ENCODE data around the gene TIFAB.

The TIFAB gene

GRCh38 chr5:135487839-135488514 lies 35.8 kb upstream of the TIFAB start:
- peak overlapping the region; percentile 24 for H3K27ac Mint-ChIP-seq
- intact Hi-C loops (cut with micrococcal nuclease), result no loop called here
- H3K9me3 Mint-ChIP-seq, result no peaks in the 10 kb centered on the region
- peaks cover 82% of the 10 kb centered on the region for H3K4me1 Mint-ChIP-seq (ENCODE audit: low read depth)
- H3K27me3 Mint-ChIP-seq, result peaks cover 74% of the 10 kb centered on the region
- H3K36me3 Mint-ChIP-seq (ENCODE audit: low read depth), result no peaks in the 10 kb centered on the region
- no peak overlapping the region for H3K4me3 Mint-ChIP-seq

GRCh38 chr5:135487037-135487395 lies 34.9 kb upstream of the TIFAB start:
- peaks cover 74% of the 10 kb centered on the region for H3K4me1 Mint-ChIP-seq (ENCODE audit: low read depth)
- H3K4me3 Mint-ChIP-seq, result no peak overlapping the region
- intact Hi-C loops (cut with micrococcal nuclease), result no loop called here
- H3K36me3 Mint-ChIP-seq (ENCODE audit: low read depth), result no peaks in the 10 kb centered on the region
- no peaks in the 10 kb centered on the region for H3K9me3 Mint-ChIP-seq
- H3K27me3 Mint-ChIP-seq, result peaks cover 69% of the 10 kb centered on the region
- H3K27ac Mint-ChIP-seq, result no peak overlapping the region

GRCh38 chr5:135486131-135487036 lies 34.2 kb upstream of the TIFAB start:
- no peak overlapping the region for H3K27ac Mint-ChIP-seq
- H3K4me1 Mint-ChIP-seq (ENCODE audit: low read depth), result peaks cover 67% of the 10 kb centered on the region
- no peaks in the 10 kb centered on the region for H3K9me3 Mint-ChIP-seq
- H3K36me3 Mint-ChIP-seq (ENCODE audit: low read depth), result no peaks in the 10 kb centered on the region
- intact Hi-C loops (cut with micrococcal nuclease), result no loop called here
- H3K27me3 Mint-ChIP-seq, result peaks cover 63% of the 10 kb centered on the region
- no peak overlapping the region for H3K4me3 Mint-ChIP-seq

GRCh38 chr5:135484674-135485086 lies 32.5 kb upstream of the TIFAB start:
- H3K4me1 Mint-ChIP-seq (ENCODE audit: low read depth), result peaks cover 51% of the 10 kb centered on the region

GRCh38 chr5:135483254-135483653 lies 31.1 kb upstream of the TIFAB start:
- H3K4me3 Mint-ChIP-seq, result no peak overlapping the region
- no peaks in the 10 kb centered on the region for H3K36me3 Mint-ChIP-seq (ENCODE audit: low read depth)
- H3K27ac Mint-ChIP-seq, result no peak overlapping the region
- intact Hi-C loops (cut with micrococcal nuclease), result no loop called here
- peaks cover 47% of the 10 kb centered on the region for H3K4me1 Mint-ChIP-seq (ENCODE audit: low read depth)
- H3K27me3 Mint-ChIP-seq, result peaks cover 42% of the 10 kb centered on the region
- H3K9me3 Mint-ChIP-seq, result no peaks in the 10 kb centered on the region

More at GRCh38 chr5:135484674-135485086, 32.5 kb upstream of the TIFAB start:
- Mint-ChIP-seq H3K4me3 (no peak overlapping the region), H3K27me3 (peaks cover 48% of the 10 kb centered on the region), H3K36me3 (ENCODE audit: low read depth) (no peaks in the 10 kb centered on the region), H3K9me3 (no peaks in the 10 kb centered on the region), H3K27ac (no peak overlapping the region)
- intact Hi-C loops (cut with micrococcal nuclease), result no loop called here

GRCh38 chr5:135482381-135482933 lies 30.3 kb upstream of the TIFAB start:
- Mint-ChIP-seq H3K9me3 (no peaks in the 10 kb centered on the region), H3K4me3 (no peak overlapping the region), H3K36me3 (ENCODE audit: low read depth) (no peaks in the 10 kb centered on the region), H3K4me1 (ENCODE audit: low read depth) (peaks cover 44% of the 10 kb centered on the region), H3K27ac (no peak overlapping the region), H3K27me3 (peaks cover 39% of the 10 kb centered on the region)
- intact Hi-C loops (cut with micrococcal nuclease), result no loop called here

- intact Hi-C loops (cut with micrococcal nuclease), result no loop called here
- H3K36me3 Mint-ChIP-seq (ENCODE audit: low read depth), result no peaks in the 10 kb centered on the region
- no peaks in the 10 kb centered on the region for H3K9me3 Mint-ChIP-seq
- no peak overlapping the region for H3K4me3 Mint-ChIP-seq
- H3K27me3 Mint-ChIP-seq, result peaks cover 35% of the 10 kb centered on the region
- H3K27ac Mint-ChIP-seq, result no peak overlapping the region
- peaks cover 39% of the 10 kb centered on the region for H3K4me1 Mint-ChIP-seq (ENCODE audit: low read depth)
Measured at GRCh38 chr5:135481909-135482311, 29.8 kb upstream of the TIFAB start.

GRCh38 chr5:135481387-135481786 lies 29.2 kb upstream of the TIFAB start:
- intact Hi-C loops (cut with micrococcal nuclease), result no loop called here
- Mint-ChIP-seq H3K4me3 (no peak overlapping the region), H3K36me3 (ENCODE audit: low read depth) (no peaks in the 10 kb centered on the region), H3K27me3 (peaks cover 35% of the 10 kb centered on the region), H3K9me3 (no peaks in the 10 kb centered on the region), H3K27ac (no peak overlapping the region), H3K4me1 (ENCODE audit: low read depth) (peaks cover 34% of the 10 kb centered on the region)

- Mint-ChIP-seq H3K4me1 (ENCODE audit: low read depth) (peaks cover 30% of the 10 kb centered on the region), H3K27ac (no peak overlapping the region), H3K4me3 (no peak overlapping the region), H3K27me3 (peaks cover 33% of the 10 kb centered on the region), H3K9me3 (no peaks in the 10 kb centered on the region), H3K36me3 (ENCODE audit: low read depth) (no peaks in the 10 kb centered on the region)
- intact Hi-C loops (cut with micrococcal nuclease), result no loop called here
Measured at GRCh38 chr5:135480511-135480910, 28.4 kb upstream of the TIFAB start.

GRCh38 chr5:135478938-135479337 lies 26.8 kb upstream of the TIFAB start:
- Mint-ChIP-seq H3K36me3 (ENCODE audit: low read depth) (no peaks in the 10 kb centered on the region), H3K4me3 (no peak overlapping the region), H3K27me3 (peaks cover 38% of the 10 kb centered on the region), H3K4me1 (ENCODE audit: low read depth) (peaks cover 23% of the 10 kb centered on the region), H3K27ac (peak overlapping the region; percentile 14), H3K9me3 (no peaks in the 10 kb centered on the region)
- intact Hi-C loops (cut with micrococcal nuclease), result no loop called here

GRCh38 chr5:135477613-135478066 lies 25.5 kb upstream of the TIFAB start:
- peak overlapping the region; percentile 12 for H3K27ac Mint-ChIP-seq
- no peaks in the 10 kb centered on the region for H3K36me3 Mint-ChIP-seq (ENCODE audit: low read depth)
- peaks cover 46% of the 10 kb centered on the region for H3K27me3 Mint-ChIP-seq
- intact Hi-C loops (cut with micrococcal nuclease), result no loop called here
- peaks cover 16% of the 10 kb centered on the region for H3K4me1 Mint-ChIP-seq (ENCODE audit: low read depth)
- no peak overlapping the region for H3K4me3 Mint-ChIP-seq
- H3K9me3 Mint-ChIP-seq, result no peaks in the 10 kb centered on the region

GRCh38 chr5:135476615-135477581 lies 24.7 kb upstream of the TIFAB start:
- intact Hi-C loops (cut with micrococcal nuclease), result no loop called here
- Mint-ChIP-seq H3K4me3 (no peak overlapping the region), H3K9me3 (no peaks in the 10 kb centered on the region), H3K4me1 (ENCODE audit: low read depth) (peaks cover 19% of the 10 kb centered on the region), H3K27me3 (peaks cover 51% of the 10 kb centered on the region), H3K36me3 (ENCODE audit: low read depth) (no peaks in the 10 kb centered on the region), H3K27ac (no peak overlapping the region)

GRCh38 chr5:135473956-135474670 lies 22.0 kb upstream of the TIFAB start:
- Mint-ChIP-seq H3K4me3 (no peak overlapping the region), H3K27me3 (peaks cover 62% of the 10 kb centered on the region), H3K36me3 (ENCODE audit: low read depth) (no peaks in the 10 kb centered on the region), H3K9me3 (no peaks in the 10 kb centered on the region), H3K4me1 (ENCODE audit: low read depth) (peaks cover 16% of the 10 kb centered on the region), H3K27ac (no peak overlapping the region)
- intact Hi-C loops (cut with micrococcal nuclease), result no loop called here

Measured in dendritic cell treated with granulocyte-macrophage colony-stimulating factor and Interleukin-4, amounts not matched to agents 40 ng/mL and 50 ng/mL, for 4 days (primary cell).